WERI-Rb-1 (cell line): ENCODE data around the gene ZNF354C.

Source experiments
- DNase-seq: peaks from one replicate; pipeline ENCODE4 v3.0.0-alpha.2; 2020
- H3K27ac ChIP-seq: fragments of 250-450 bp; sonication (Bioruptor Pico); 2 replicates; pipeline ENCODE4 v1.5.1; 2020; ENCODE audit warnings: mild to moderate bottlenecking, moderate library complexity
- H3K27me3 ChIP-seq: fragments of 250-450 bp; sonication (Bioruptor Pico); 2 replicates; pipeline ENCODE4 v1.5.1; 2021; ENCODE audit warnings: mild to moderate bottlenecking, low read depth, moderate library complexity; ENCODE audit not compliant: insufficient read depth, severe bottlenecking
- H3K36me3 ChIP-seq: fragments of 250-450 bp; sonication (Bioruptor Pico); 2 replicates; pipeline ENCODE4 v1.5.1; 2020; ENCODE audit warnings: mild to moderate bottlenecking, moderate library complexity
- H3K4me3 ChIP-seq: 2 replicates; pipeline ENCODE4 v1.5.1; 2011; ENCODE audit warnings: low read depth, mild to moderate bottlenecking, control low read depth, low read length
- H3K9me3 ChIP-seq: fragments of 250-450 bp; sonication (Bioruptor Pico); 2 replicates; pipeline ENCODE4 v1.5.1; 2021; ENCODE audit warnings: mild to moderate bottlenecking, moderate library complexity; ENCODE audit not compliant: severe bottlenecking
- TF ChIP-seq, protein P1 (sequence below): IDR thresholded peaks from 2 replicates; pipeline ENCODE4 v1.5.1; 2011; ENCODE audit warnings: low read depth, mild to moderate bottlenecking, control low read depth, inconsistent platforms, low read length

The ZNF354C gene

DNA sequence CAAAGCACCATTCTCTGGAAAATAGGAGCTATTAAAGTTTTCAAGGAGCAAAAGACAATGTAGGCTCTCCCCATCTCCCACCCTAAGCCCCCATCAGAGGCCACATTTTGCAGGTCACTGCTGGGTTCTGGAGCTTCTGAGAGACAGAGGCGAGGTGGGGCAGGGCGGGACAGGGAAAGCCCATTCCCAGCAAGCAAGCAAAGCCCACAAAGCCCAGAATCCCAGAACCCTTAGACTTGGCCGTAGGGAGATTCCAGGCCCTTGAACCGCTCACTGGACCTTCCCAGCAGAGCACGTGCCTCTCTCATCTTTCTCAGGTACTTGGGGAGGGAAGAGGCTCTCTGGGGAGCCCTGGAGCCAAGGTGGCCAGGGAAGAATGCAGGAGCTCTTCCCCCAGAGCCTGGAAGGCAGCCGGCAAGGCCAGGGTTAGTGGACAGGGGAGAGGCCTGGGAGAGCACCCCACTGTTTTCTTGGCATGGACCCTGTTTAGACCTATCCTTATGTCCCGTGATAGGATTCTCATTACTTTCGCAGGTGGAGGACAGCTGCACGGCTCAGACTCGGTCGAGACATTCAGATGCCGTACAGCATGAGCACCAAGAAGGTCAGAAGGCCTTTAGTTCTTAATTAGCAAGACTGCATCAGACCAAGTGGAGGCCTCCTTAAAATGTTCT lies 52.4 kb downstream of the ZNF354C start:
- Histone ChIP-seq H3K4me3 (no peak overlapping the region), H3K9me3 (no peaks in the 10 kb centered on the region), H3K27ac (no peak overlapping the region), H3K27me3 (no peaks in the 10 kb centered on the region), H3K36me3 (no peaks in the 10 kb centered on the region)
- no peak for DNase-seq
- TF ChIP-seq, protein P1, sequence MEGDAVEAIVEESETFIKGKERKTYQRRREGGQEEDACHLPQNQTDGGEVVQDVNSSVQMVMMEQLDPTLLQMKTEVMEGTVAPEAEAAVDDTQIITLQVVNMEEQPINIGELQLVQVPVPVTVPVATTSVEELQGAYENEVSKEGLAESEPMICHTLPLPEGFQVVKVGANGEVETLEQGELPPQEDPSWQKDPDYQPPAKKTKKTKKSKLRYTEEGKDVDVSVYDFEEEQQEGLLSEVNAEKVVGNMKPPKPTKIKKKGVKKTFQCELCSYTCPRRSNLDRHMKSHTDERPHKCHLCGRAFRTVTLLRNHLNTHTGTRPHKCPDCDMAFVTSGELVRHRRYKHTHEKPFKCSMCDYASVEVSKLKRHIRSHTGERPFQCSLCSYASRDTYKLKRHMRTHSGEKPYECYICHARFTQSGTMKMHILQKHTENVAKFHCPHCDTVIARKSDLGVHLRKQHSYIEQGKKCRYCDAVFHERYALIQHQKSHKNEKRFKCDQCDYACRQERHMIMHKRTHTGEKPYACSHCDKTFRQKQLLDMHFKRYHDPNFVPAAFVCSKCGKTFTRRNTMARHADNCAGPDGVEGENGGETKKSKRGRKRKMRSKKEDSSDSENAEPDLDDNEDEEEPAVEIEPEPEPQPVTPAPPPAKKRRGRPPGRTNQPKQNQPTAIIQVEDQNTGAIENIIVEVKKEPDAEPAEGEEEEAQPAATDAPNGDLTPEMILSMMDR = no peak

DNA sequence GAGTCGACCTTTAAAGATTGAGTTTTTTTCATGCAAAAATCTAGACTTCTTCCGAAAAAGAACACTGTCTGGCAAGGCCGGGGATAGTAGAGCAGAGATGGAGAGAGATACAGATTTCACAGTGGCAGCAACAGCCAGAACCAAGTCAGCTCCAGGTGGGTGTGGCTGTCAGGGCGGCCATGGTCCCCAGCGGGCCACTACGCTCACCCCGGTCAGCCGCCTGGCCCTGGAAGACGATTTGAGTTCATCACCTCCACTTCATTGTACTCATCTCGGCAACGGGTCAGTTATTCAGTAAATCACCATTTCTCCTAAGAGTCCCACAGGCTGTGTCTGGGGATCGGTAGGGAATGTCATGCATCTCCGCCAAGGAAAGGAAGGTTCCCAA lies 53.0 kb downstream of the ZNF354C start:
- no peak overlapping the region for H3K4me3 ChIP-seq
- H3K27me3 ChIP-seq = no peaks in the 10 kb centered on the region
- H3K36me3 ChIP-seq = no peaks in the 10 kb centered on the region
- TF ChIP-seq, protein P1 = no peak
- H3K27ac ChIP-seq = no peak overlapping the region
- DNase-seq = no peak
- H3K9me3 ChIP-seq = no peaks in the 10 kb centered on the region

DNA sequence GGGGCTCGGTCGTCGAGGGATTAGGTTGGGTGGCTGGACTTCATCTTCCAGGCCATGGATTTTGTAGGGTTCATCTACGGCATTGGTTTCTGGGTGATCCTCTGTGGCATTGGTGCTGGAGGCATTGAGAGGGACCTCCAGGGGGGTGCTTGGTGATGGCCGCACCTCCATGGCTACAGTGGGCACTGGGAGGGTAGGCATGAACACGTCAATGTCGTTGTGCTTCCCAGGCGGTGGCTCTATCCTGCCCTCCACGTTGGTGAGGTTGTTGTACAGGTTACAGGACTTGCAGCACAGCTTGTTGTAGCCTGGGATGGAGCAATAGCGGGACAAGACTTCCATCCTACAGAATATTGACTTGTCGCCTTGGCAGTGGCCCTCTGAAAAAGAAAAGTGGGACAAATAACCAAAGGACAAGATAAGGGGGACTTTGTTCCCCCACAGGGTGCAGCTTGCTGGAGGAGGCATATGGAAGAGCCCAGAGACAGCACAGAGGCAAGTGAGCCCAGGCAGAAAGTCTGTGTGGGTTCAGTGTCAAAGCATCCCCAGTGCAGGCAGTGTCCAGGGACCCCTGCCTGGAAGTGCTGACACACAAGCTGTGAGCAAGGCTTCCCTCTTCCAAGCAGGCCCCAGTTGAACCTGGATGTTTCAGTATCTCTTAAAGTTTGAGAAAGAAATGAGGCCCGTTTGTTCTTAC lies 53.9 kb downstream of the ZNF354C start:
- H3K4me3 ChIP-seq = no peak overlapping the region
- no peaks in the 10 kb centered on the region for H3K27me3 ChIP-seq
- H3K27ac ChIP-seq = no peak overlapping the region
- H3K9me3 ChIP-seq = no peaks in the 10 kb centered on the region
- TF ChIP-seq, protein P1 = no peak
- DNase-seq = no peak
- no peaks in the 10 kb centered on the region for H3K36me3 ChIP-seq

DNA sequence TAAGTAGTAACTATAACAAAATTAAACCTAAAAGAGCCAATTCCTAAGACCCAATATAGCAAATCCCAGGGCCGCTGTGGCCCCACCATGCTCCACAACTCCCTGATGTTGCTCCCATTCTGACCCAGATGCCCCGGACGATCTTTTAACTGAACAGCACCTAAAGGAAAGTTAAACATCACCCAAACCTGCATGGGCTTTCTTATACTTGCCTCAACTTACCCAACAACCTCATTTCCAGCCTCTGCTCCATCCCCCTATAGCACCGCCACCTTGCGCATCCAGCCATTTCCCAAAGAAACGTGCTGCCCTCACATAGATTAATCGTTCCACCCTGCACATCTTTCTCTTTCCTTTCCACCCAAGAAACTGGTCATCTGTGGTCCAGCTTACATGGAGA lies 54.6 kb downstream of the ZNF354C start:
- Histone ChIP-seq H3K27me3 (no peaks in the 10 kb centered on the region), H3K4me3 (no peak overlapping the region), H3K27ac (no peak overlapping the region), H3K36me3 (no peaks in the 10 kb centered on the region), H3K9me3 (no peaks in the 10 kb centered on the region)
- TF ChIP-seq, protein P1 = no peak
- no peak for DNase-seq

DNA sequence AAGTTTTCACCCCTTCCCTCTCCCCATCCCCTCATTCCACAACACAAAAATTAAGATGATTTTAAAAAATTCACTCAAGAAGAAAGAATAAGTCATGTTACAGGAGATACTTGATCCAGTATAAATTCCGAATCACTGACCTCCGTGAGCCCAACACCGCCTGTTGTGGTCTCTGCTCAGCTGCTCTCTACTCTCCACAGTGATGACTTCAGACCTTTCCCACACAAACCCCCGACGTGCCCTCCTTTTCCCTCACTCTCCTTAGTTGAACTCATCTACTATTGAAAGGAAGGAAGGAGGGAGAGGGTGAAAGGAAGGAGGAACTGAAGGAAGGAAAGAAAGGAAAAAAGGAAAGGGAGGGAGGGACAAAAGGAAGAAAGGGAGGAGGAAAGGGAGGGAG lies 55.1 kb downstream of the ZNF354C start:
- no peaks in the 10 kb centered on the region for H3K27me3 ChIP-seq

More for the DNA sequence above, 55.1 kb downstream of the ZNF354C start:
- no peak for DNase-seq
- no peaks in the 10 kb centered on the region for H3K9me3 ChIP-seq
- TF ChIP-seq, protein P1 = no peak
- no peak overlapping the region for H3K27ac ChIP-seq
- H3K4me3 ChIP-seq = no peak overlapping the region
- H3K36me3 ChIP-seq = no peaks in the 10 kb centered on the region
